Measurements from ENCODE around the gene PEAR1.

- no peak for TF ChIP-seq EZH2phosphoT487 (IDR thresholded peaks at IDR 0.05; ENCODE audit: borderline replicate concordance, low read length)
- TF ChIP-seq, protein P1, sequence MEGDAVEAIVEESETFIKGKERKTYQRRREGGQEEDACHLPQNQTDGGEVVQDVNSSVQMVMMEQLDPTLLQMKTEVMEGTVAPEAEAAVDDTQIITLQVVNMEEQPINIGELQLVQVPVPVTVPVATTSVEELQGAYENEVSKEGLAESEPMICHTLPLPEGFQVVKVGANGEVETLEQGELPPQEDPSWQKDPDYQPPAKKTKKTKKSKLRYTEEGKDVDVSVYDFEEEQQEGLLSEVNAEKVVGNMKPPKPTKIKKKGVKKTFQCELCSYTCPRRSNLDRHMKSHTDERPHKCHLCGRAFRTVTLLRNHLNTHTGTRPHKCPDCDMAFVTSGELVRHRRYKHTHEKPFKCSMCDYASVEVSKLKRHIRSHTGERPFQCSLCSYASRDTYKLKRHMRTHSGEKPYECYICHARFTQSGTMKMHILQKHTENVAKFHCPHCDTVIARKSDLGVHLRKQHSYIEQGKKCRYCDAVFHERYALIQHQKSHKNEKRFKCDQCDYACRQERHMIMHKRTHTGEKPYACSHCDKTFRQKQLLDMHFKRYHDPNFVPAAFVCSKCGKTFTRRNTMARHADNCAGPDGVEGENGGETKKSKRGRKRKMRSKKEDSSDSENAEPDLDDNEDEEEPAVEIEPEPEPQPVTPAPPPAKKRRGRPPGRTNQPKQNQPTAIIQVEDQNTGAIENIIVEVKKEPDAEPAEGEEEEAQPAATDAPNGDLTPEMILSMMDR (conservative IDR thresholded peaks at IDR 0.05; ENCODE audit: low read depth, low read length), result no peak
- TF ChIP-seq EZH2 (IDR thresholded peaks at IDR 0.05; ENCODE audit: low read length, unreplicated experiment), result no peak
Measured at GRCh38 chr1:156862584-156862983, 30.9 kb upstream of the PEAR1 start.
